HG02840 (cell line): ENCODE results near the gene TLR9.

Experiments used
- ATAC-seq: cut with Tn5 transposase; IDR thresholded peaks from one replicate; pipeline ENCODE4 v1.9.1; 2021; ENCODE audit warnings: mild to moderate bottlenecking, moderate library complexity, moderate number of reproducible peaks; ENCODE audit not compliant: unreplicated experiment, low FRiP score

Gene TLR9

DNA sequence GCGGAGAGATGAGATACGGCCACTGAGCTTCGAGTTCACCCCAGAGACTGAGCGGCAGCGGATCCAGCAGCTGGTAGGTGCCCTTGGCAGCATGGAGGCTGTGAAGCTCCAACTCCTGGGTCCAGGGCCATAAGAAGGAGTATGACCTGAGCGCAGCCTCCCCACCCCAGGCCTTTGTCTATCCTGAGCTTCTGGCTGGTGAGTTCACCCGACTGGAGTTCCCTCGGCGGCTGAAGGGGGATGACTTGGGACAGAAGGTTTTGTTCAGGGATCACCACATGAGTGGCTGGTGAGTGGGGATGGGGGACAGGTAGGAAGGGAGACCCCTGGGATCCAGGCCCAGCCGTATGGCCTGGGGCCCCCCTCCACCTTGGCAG is 22.7 kb upstream of the TLR9 start:
- no peak for ATAC-seq

DNA sequence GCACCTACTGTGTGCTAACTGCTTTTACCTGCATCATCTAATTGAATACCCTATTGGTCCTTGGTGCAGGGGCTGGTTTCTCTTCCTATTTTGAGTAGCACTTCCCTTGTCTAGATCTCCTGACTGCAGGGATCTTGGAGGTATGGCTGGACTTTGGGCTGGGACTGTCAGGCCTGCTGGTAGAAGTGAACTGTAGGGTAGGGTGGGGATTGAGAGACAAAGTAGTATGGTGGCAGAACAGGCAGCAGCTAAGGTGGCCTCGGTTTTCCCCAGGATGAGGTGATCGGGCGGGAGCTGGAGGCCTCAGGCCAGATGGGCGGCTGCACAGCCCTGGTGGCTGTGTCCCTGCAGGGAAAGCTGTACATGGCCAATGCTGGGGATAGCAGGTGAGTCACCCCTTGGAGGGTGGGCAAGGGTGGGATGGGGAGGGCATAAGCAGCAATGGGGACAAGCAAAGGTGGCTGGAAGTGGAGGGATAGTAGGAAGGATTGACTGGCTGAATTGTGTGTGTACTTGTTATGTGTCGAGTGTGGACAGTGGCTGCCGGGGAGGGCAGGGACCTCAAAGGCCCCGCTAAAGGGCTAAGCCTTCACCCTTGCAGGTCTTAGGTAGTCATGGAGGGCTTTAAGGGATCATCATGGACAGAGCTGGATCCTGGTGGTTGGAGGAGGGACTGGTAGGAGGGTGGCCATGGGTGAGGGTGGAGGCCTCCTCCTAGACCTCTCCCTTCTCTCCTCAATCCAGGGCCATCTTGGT is 22.1 kb upstream of the TLR9 start:
- ATAC-seq = no peak

DNA sequence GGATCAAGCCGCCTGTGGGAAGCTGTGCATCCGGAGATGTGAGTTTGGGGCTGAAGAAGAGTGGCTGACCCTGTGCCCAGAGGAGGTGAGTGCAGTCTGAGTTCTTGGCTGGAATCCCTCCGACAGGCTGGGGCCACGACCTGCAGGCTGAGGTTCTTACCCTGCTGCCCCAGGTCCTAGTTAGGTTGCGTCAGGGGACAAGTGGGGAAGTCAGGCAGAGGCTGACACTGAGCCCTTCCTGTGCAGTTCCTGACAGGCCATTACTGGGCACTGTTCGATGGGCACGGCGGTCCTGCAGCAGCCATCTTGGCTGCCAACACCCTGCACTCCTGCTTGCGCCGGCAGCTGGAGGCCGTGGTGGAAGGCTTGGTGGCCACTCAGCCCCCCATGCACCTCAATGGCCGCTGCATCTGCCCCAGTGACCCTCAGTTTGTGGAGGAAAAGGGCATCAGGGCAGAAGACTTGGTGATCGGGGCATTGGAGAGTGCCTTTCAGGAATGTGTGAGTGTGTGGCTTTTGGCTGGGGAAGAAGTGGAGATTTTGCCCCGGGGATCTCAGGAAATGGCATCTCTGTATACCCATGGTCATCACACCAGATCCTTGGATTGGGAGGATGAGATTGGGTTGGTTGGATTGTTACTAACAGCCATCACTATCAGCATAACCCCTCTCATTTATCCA is 21.4 kb upstream of the TLR9 start:
- no peak for ATAC-seq

DNA sequence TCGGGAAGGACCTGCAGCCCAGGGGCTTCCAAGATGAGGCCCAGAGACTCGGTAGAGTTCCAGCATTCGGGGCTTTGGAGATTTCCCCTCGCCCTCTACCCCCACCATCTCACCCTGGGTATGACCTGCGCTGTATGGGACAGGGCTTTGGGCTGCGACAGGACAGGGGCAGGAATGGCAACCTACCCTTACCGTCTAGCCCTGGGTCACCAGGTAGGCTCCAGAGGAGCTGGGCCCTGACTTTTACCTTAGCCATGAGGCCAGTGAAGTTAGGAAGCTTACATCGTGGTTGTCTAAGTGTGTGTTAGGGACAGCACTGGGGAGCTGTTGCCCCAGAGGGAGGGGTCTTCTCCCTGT is 20.8 kb upstream of the TLR9 start:
- ATAC-seq = no peak

DNA sequence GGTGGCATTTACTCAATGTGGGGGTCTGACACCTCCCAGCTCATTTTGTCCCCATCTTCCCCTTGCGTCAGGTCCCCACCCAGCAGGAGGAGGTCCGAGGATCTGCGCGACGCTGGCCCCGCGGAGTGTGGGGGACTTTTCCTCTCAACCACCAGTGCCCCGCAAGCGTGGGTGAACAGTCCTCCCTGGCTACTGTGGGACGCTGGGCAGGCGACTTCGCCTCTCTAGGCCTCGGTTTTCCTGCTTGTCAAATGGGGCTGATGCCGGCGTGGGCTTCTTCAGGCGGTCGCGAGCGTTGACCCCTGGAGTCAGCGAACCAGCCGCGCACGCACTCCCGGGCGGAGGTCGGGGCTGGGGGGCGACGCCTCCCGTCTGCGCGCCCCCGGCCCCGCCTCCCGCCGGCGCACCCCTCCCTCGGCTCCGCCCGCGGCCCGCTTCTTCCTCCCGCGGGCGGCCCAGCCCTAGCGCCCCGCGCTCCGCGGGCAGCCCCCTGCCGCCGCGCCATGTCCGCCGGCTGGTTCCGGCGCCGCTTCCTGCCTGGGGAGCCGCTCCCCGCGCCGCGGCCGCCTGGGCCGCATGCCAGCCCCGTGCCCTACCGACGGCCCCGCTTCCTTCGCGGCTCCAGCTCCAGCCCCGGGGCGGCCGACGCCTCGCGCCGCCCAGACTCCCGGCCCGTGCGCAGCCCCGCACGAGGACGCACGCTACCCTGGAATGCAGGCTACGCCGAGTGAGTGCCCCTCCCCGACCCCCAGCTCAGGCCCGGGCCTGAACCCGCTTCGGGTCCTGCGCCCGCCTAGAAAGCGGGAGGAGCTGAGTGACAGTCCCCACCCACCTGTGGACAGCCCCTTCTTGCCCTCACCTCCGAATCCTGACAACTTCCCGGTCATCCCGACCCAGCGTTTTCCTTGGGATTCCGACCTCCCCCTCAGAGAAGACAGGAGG is 20.1 kb upstream of the TLR9 start, which contains the start of gene PPM1M:
Gene PPM1M (plus strand): TSS at position 438 of the 942 bp plus-strand sequence. CDS start 66 bp downstream, at position 504.
- ATAC-seq = no peak

DNA sequence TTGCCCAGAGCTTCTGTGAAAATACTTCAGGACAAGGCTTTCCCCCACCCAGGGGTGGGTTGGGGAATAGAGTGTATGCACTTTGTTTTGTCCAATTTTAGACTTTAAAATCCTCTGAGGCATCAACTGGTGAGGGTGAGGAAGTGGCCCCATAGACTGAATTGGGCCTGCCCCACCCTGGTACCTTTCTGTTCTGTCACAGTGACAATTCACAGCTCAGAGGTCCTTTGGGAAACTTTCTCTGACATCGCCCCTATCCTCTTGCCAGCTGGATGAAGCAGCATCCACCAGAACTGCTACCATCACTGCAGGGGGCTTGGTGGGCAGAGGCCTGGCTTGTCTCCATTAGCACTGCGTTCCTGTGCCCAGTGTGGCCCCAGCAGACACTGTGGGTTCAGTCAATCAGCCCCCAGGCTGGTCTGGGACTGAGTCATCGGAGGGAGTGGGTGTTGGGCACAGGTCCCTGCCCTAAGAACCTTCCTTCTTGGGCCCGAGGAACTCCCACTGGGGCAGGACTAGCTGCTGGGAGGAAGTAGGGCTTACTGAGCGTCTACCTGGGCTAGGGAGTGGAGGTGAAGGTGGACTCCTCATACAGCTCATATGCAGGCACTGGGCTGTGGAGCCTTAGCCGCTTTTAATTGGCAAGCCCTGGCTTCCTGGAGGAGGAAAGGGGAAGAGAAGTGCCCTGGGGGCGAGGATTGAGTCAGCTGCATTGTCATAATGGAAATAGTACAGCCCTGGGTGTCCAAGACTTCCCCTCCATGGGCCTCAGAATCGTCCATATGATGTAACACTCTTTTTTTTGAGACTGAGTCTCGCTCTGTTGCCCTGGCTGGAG is 18.6 kb upstream of the TLR9 start:
- no peak for ATAC-seq

DNA sequence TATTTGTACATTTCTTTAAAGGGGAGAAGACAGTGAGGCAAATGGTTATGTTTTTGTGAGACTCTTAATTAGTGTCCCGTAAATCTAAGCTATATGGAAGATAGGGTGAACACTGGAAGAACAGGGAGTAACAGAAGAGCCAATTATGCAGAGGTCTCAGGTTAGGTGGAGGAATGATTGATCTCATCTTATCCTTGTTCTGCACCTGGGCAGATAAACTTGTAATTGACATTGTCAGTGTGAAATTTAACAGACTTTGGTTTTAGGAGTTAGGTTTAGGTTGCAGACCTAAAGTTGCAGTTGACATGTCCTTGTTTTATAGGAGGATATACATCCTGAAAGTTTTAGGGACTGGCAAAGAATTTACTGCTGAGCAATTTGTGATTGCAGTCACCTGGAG is 16.6 kb upstream of the TLR9 start:
- ATAC-seq = no peak

DNA sequence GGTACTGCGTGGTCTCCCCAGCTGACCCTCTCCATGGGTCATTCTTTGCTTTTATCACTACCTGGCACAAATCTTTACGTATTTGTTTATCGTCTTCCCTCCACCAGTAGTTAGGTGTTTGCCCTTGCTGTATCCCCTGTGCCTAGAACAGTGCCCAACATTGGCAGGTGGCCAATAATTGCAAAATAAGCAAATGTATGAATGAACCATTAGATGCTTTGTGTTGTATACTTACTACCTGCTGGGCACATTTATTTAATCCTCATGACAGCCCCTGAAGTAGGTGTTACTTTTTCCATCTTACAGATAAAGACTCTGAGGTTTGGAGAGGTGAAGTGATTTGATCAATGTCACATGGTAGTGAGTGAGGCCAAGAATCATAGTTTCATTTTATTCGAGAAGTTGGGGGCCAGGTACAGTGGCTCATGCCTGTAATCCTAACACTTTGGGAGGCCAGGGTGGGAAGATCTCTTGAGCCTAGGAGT is 15.5 kb upstream of the TLR9 start:
- ATAC-seq = no peak

DNA sequence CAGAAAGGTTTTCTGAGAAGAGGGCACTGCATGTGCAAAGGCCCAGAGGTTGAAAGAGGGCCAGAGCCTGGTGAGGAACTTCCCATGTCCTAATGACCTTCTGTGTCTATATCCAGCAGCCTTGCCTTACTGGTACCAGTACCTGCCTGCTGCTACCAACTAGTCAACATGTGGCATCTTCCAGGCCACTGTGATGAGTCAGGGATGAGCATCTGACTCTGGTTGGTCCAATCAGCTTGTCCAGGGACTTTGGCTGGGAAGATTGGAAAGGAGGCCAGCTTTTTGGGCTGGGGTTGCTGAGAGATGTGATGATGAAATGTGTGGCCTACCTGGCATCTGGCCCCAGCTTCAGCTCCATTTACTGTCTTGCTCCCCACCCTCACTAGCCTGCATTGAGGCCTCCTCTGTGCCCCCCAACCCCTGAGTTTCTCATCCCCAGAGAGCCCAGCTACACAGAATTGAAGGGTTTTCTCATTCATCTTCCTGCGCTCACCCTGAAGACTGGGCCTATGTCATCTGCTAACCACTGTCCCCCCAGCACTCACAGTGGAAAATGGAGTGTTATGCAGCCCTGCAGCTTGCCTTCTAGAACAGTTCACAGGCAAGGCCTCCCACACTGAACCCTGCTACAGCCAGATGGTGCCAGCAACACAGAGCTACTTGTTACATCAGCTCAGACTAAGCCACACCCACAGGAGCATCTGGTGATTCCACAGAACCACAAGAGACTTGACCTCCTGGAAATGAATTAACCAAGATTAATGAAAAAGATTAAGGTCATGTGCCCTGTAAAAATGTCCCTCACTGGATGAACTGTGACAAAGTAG is 14.8 kb upstream of the TLR9 start:
- no peak for ATAC-seq

DNA sequence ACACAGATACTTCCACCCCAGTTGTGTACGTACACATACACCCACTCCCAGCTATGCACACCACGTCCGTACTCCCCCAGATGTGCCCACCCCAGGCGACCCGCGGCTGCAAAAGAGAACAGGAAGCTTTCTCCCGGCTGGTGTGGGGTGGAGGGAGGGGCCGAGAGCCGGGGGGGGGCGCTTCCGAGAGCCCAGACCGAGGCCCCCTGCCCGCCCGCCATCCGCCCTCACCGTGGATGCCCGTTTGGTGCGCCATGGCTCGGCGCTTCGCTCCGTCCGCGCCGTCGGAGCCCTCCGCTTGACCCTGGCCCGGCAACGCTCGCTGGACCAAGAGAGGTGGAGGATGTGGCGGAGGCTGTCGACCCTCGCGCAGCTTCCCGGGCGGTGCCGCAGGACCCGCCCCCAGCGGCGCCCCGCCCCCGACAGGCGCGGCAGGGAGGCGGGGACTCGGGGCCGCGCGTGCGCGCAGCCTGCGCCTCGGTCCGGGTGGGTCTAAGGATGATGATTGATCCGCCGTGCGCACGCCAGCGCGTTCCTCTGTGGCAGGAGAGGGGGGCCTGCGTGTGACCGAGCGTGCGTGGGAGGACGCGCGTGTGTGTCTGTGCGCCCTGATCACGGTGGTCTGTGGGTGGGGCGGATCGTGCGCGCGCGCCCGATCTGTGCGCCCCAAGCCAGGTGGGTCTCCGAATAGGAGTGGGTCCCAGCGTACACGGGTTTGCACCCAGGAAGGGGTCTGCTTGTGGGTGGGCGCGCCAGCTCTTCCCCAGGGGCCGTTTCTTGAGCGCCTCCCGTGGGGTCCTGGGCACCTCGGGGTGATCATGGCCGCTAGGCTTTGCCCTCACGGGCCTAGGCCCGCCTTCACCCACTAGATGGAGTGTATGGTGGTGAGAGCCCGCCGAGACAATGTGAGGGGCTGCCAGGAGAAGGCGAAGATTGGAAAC is 13.6 kb upstream of the TLR9 start, which contains the start of gene TWF2:
Gene TWF2 (minus strand): TSS at position 398 of the 941 bp plus-strand sequence. CDS start 142 bp downstream, at position 256.
- peak; percentile 81 for ATAC-seq

DNA sequence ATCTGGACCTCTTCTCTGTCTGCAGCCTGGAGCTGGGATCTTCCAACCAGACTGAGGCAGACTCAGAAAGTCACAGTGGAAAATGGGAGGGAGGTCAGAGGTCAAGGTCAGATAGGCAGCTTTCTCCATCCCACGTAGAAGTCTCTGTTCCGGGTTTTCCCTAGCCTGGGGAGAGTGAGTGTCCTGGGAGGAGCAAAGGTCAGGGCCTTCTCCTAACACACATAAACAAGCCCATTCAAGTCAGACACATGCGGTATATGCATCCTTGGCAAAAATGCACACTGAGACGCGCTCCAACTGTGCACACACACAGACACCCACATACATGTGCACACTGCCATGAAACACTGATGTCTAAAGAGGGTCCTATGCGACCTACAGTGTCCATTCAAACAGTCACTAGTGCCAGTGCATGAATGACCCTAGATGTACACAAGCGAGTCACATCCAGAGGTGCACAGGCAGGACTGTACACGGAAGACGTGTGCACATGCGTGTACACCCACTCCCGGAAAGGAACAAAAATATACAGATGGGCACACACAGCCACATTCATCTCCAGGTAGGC is 12.8 kb upstream of the TLR9 start:
- peak; percentile 13 for ATAC-seq

DNA sequence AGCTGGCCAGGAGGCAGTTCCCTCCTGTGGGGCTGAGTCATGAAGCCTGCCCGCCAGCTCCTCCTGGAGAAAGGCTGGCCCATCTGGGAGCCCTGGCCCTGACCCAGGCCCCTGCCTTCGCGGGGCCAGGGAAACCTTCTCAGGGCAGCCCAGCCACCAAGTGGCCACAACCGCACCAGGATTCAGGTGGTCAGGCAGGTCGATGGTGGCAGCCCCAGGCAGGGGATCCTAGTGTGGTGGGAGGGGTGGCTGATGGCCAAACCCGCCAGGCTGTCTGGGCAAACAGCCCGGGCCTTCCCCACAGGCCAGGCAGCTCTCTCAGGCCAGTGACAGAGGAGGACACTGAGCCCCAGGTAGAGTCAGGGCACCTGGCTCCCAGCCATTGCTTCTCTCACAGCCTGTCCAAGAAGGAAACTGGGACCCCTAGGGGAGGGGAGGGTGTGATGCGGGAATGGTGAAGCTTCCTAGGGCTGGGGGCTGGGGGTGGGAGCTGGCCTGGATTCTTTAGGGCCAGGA is 12.3 kb upstream of the TLR9 start:
- no peak for ATAC-seq

DNA sequence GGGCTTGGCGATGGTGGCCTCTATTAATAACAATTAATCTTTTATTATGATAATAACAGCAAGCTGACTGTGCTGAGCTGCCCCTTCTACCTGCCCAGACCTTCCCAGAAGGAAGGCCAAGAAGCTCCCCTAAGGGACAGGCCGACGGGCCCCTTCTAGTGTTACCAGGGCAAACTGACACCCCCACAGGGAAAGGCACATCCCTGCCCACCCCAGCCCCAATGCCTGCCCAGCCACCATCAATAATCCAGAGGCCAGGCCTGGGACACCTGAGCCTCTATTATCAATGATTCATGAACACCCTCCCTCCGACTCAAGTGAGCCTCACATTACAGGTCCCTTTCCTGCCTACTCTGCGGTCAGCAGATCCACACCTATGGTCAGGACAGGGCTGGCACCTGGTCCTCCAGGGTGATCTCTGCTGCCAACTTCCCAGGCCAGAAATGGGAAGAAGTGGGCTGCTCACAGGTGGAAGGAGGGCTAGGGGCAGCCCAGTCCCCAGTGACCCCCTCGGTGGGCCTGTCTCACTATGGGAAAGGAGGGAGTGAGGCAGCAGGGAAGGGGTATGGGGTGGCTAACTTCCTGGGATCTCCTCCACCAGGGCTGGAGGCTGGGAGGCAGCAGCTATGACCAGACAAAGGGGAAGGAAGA is 11.7 kb upstream of the TLR9 start:
- ATAC-seq = no peak

DNA sequence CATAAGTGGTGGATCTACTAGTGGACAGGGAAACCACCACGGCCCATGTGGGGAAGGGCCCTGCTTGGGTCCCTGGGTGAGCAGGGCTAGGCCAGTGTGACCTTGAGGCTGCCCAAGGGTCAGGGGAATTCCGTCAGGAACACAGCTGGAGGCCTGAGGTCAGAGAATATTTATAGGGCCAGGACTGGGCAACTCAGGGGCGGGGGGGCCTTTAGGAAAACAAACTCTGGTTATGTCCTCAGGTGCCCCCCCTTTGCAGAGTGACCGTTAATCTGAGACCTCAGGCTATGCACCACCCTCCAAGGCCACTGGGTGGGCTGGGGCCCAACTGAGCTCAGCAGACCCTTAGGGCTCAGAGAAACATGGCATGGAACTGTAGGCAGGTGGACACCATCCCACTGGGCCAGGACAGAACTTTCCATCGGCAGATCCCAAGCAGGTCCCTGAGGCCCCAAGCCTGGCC is 11.0 kb upstream of the TLR9 start:
- ATAC-seq = no peak

DNA sequence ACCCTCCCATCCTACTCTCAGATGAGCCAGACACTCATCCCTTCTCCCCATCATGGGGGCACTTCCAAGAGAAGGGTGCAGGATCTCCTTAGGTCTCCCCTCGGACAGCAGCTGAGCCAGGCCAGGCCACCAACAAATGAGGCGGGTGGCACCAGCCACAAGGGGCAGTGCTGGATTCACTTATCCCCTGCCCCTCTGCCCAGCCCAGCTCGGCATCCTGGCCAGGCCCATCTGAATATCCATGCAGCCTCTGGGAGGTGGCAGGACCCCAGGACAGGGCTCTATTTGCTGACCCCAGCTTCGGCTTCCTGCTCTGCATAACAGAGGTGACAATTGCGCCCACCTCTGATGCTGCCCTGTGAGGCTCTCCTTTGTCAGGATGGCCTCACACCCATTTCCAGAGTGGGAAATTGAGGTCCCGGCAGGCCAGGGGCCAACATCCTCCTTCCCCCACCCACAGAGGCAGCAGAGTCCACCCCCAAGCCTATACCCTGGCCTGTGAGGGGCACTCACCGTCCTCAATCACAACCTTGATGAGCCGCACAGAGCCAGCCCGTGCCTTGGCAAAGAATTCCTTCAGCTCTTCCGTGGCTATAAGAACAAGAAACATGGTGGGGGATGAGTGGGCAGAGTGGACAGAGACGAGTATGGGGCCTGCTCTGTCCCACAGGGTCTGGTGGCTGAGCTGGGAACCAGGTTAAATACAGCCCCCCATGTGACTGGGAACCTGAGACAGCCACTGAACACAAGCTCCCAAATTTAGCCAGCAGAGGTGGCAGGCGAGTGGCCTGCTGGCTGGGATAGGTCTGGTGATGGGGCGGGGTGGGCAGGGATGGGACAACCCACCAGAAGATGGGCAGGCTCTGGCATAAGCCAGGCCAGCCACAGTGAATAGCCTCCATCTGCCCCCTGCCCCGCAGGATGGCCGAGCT is 9.3 kb upstream of the TLR9 start:
- no peak for ATAC-seq

DNA sequence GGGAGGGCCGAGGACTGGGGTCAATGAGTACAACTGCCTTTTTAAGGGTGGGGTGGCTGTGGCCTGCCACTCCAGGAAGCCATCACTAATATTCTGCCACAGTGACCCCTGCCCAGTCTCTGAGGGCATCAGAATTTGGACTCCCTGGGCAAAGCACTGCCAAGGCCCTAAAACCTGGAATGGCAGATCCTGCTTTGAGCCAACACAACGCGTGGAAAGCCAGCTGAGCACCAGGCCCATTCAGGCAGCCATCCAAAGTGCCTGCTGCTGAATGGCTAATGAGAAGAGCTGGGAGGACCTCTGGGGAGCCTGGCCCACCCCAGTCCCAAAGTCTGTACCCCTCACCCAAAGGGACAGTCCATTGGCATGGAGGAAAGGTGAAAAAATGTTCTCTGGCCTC is 8.5 kb upstream of the TLR9 start:
- ATAC-seq = no peak
